ENCODE data around the gene GTF2I. TPM values are rescaled to one million over a fixed set of nuclear protein-coding genes. Genes with fewer than 3 reads are reported as not detected.
"Not testable (repeated sequence)": the region's sequence is repeated elsewhere in the genome, so short reads cannot be mapped to it uniquely, and the experiment has no call there.

Gene GTF2I
- total and polyA plus RNA-seq, 2 experiments from 2014 or later = 167 to 193 TPM

DNA sequence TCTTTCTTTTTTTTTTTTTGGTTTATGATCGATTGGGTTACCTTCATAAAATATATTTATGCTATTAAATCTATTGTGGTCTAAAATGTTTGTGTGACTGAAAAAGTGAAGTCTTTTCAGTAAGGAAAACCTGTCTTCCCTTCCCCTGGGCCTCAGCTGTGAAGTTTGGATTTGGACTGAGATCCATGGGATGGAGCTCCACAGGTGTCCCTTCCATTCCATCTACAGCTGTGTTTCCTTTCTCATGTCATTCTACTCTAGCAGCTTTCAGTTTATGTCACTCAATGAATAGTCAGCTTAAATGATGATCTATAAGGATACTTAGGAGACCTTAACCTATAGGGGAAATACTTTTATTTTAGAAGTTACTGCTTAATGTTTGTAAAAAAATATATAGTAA, 68.3 kb downstream of the GTF2I start:
- Histone ChIP-seq H3K4me1 (ENCODE audit: insufficient read depth) (no peaks in the 10 kb centered on the region), H3K4me3 (no peak overlapping the region), H3K9me2 (replicated peaks; ENCODE audit: insufficient read depth) (no peaks in the 10 kb centered on the region), H3K27ac (no peak overlapping the region), H3K79me2 (peaks cover 24% of the 10 kb centered on the region), H3K9me3 (ENCODE audit: low read depth) (no peaks in the 10 kb centered on the region), H3K36me3 (replicated peaks; ENCODE audit: insufficient read depth, low read depth) (no peaks in the 10 kb centered on the region), H2AFZ (no peak overlapping the region), H3K27me3 (no peaks in the 10 kb centered on the region), H4K20me1 (ENCODE audit: insufficient read depth, poor library complexity, severe bottlenecking) (no peaks in the 10 kb centered on the region), H3K4me2 (no peak overlapping the region)
- WGBS (ENCODE audit: low lambda C conversion rate, missing lambda C conversion rate) = 93% methylated on average over 1 of the region's 1 CpG
- DNase-seq (ENCODE audit: low spot score) = no peak
- TF ChIP-seq, protein P1, sequence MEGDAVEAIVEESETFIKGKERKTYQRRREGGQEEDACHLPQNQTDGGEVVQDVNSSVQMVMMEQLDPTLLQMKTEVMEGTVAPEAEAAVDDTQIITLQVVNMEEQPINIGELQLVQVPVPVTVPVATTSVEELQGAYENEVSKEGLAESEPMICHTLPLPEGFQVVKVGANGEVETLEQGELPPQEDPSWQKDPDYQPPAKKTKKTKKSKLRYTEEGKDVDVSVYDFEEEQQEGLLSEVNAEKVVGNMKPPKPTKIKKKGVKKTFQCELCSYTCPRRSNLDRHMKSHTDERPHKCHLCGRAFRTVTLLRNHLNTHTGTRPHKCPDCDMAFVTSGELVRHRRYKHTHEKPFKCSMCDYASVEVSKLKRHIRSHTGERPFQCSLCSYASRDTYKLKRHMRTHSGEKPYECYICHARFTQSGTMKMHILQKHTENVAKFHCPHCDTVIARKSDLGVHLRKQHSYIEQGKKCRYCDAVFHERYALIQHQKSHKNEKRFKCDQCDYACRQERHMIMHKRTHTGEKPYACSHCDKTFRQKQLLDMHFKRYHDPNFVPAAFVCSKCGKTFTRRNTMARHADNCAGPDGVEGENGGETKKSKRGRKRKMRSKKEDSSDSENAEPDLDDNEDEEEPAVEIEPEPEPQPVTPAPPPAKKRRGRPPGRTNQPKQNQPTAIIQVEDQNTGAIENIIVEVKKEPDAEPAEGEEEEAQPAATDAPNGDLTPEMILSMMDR (IDR thresholded peaks at IDR 0.05; ENCODE audit: poor library complexity) = no peak
- no peak for TF ChIP-seq EZH2phosphoT487 (IDR thresholded peaks at IDR 0.05; ENCODE audit: low read depth, severe bottlenecking, unreplicated experiment)
- TF ChIP-seq EZH2 (IDR thresholded peaks at IDR 0.05; ENCODE audit: borderline replicate concordance) = no peak

DNA sequence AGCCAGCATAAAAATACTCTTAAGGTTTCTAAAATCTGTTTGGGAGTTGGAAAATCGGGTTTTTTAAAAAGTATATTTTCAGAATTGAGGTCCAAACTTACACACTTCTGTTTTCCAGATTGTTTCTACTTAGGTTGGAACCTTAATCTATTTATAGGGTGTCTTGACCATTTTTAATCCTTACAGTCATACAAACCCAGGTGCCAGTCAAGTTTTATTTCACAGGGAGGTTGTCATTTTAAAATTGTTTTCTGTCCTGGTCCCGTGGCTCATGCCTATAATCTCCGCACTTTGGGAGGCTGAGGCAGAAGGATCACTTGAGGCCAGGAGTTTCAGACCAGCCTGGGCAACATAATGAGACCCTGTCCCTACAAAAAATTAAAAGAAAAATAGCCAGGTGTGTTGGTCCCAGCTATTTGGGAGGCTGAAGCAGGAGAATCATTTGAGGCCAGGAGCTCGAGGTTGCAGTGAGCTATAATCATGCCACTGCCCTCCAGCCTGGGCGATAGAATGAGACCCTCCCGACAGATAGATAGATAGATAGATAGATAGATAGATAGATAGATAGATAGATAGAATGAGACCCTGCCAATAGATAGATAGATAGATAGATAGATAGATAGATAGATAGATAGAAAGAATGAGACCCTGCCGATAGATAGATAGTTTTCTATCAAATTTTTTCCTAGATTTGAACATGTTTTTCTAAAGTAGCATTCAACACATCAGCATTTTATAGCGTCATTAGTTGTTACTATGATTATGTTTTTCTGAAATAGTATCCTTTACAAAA, 69.0 kb downstream of the GTF2I start:
- no peaks in the 10 kb centered on the region for H3K36me3 ChIP-seq (replicated peaks; ENCODE audit: insufficient read depth, low read depth)
- H3K4me2 ChIP-seq = no peak overlapping the region
- H3K79me2 ChIP-seq = peaks cover 21% of the 10 kb centered on the region
- DNase-seq (ENCODE audit: low spot score) = no peak
- no peaks in the 10 kb centered on the region for H4K20me1 ChIP-seq (ENCODE audit: insufficient read depth, poor library complexity, severe bottlenecking)
- H2AFZ ChIP-seq = no peak overlapping the region
- H3K4me1 ChIP-seq (ENCODE audit: insufficient read depth) = no peaks in the 10 kb centered on the region
- H3K27ac ChIP-seq = no peak overlapping the region
- no peaks in the 10 kb centered on the region for H3K9me2 ChIP-seq (replicated peaks; ENCODE audit: insufficient read depth)
- no peaks in the 10 kb centered on the region for H3K27me3 ChIP-seq
- WGBS (ENCODE audit: low lambda C conversion rate, missing lambda C conversion rate) = 95% methylated on average over 8 of the region's 8 CpGs
- TF ChIP-seq, protein P1 (IDR thresholded peaks at IDR 0.05; ENCODE audit: poor library complexity) = no peak
- TF ChIP-seq EZH2phosphoT487 (IDR thresholded peaks at IDR 0.05; ENCODE audit: low read depth, severe bottlenecking, unreplicated experiment) = no peak
- no peak for TF ChIP-seq EZH2 (IDR thresholded peaks at IDR 0.05; ENCODE audit: borderline replicate concordance)
- H3K9me3 ChIP-seq (ENCODE audit: low read depth) = no peaks in the 10 kb centered on the region
- no peak overlapping the region for H3K4me3 ChIP-seq

DNA sequence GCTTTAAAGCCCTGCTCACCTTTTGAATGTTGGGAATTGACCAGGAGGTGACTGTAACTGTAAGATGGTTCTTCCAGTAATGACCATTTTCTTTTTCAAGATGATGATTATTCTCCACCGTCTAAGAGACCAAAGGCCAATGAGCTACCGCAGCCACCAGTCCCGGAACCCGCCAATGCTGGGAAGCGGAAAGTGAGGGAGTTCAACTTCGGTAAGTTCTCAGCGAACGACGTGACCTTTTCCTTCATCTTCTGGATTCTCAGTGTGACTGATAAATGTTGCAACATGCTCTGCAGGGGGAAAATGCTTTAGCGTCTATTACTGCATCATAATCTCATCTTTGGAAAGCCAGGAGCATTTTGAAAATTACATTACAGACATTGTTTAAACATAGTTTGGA, 71.2 kb downstream of the GTF2I start:
- WGBS (ENCODE audit: low lambda C conversion rate, missing lambda C conversion rate) = no CpG with 5 or more reads among the region's 10 CpGs

GRCh38 chr7:74730186-74730585, 72.7 kb downstream of the GTF2I start:
- H3K27me3 ChIP-seq; H3K4me2 ChIP-seq; H3K27ac ChIP-seq; H2AFZ ChIP-seq; H3K4me3 ChIP-seq; H4K20me1 ChIP-seq (ENCODE audit: insufficient read depth, poor library complexity, severe bottlenecking); H3K4me1 ChIP-seq (ENCODE audit: insufficient read depth); H3K9me2 ChIP-seq (replicated peaks; ENCODE audit: insufficient read depth); H3K79me2 ChIP-seq; H3K36me3 ChIP-seq (replicated peaks; ENCODE audit: insufficient read depth, low read depth); H3K9me3 ChIP-seq (ENCODE audit: low read depth); DNase-seq (ENCODE audit: low spot score): not testable (repeated sequence)
- no CpG with 5 or more reads among the region's 5 CpGs for WGBS (ENCODE audit: low lambda C conversion rate, missing lambda C conversion rate)

More for the DNA sequence above, 71.2 kb downstream of the GTF2I start:
- H3K36me3 ChIP-seq (replicated peaks; ENCODE audit: insufficient read depth, low read depth); DNase-seq (ENCODE audit: low spot score); H3K4me2 ChIP-seq; H3K27ac ChIP-seq; H3K4me3 ChIP-seq; H4K20me1 ChIP-seq (ENCODE audit: insufficient read depth, poor library complexity, severe bottlenecking); H2AFZ ChIP-seq; H3K4me1 ChIP-seq (ENCODE audit: insufficient read depth); H3K9me2 ChIP-seq (replicated peaks; ENCODE audit: insufficient read depth); H3K27me3 ChIP-seq; H3K9me3 ChIP-seq (ENCODE audit: low read depth): not testable (repeated sequence)
- H3K79me2 ChIP-seq = peaks cover 18% of the 10 kb centered on the region

GRCh38 chr7:74739974-74740703, 82.6 kb downstream of the GTF2I start:
- not testable (repeated sequence) for H4K20me1 ChIP-seq (ENCODE audit: insufficient read depth, poor library complexity, severe bottlenecking); H3K36me3 ChIP-seq (replicated peaks; ENCODE audit: insufficient read depth, low read depth); H3K4me2 ChIP-seq; H3K9me3 ChIP-seq (ENCODE audit: low read depth); H3K4me1 ChIP-seq (ENCODE audit: insufficient read depth); H3K79me2 ChIP-seq; H3K9me2 ChIP-seq (replicated peaks; ENCODE audit: insufficient read depth); H3K27me3 ChIP-seq; H2AFZ ChIP-seq; H3K27ac ChIP-seq; DNase-seq (ENCODE audit: low spot score); H3K4me3 ChIP-seq
- WGBS (ENCODE audit: low lambda C conversion rate, missing lambda C conversion rate) = no CpG with 5 or more reads among the region's 14 CpGs

DNA sequence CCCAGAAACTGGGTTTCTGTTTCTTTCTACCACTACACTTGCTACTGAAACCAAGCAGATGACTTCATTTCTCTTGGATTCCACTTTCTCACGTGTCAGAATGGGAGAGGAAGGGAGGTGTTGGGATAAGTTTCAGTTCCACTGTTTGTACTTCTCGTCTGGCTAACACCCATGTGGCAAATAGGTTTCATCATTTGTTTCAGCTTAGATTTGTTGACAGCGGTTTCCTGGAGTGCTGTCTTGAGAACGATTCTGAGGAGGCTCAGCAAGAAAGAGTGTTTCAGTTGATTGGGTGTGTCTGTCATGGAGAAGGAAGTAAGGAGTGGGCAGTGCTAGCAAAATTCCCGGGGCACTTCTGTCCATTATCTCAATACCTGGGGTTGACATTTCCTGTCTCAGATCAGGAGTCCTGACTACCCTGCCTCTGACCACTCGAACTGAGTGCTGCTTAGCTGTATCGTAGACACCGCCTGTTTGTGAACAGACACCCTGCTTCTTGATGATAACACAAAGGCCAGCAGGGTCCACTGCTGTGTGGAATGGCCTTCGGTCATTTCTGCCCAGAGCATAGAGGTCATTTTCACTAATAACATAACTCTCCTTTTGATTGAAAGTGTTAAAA, 86.5 kb downstream of the GTF2I start:
- H3K4me2 ChIP-seq; H3K27me3 ChIP-seq; H2AFZ ChIP-seq; H3K36me3 ChIP-seq (replicated peaks; ENCODE audit: insufficient read depth, low read depth); H3K9me3 ChIP-seq (ENCODE audit: low read depth); H3K4me1 ChIP-seq (ENCODE audit: insufficient read depth); DNase-seq (ENCODE audit: low spot score); H3K9me2 ChIP-seq (replicated peaks; ENCODE audit: insufficient read depth); H3K4me3 ChIP-seq; H4K20me1 ChIP-seq (ENCODE audit: insufficient read depth, poor library complexity, severe bottlenecking); H3K27ac ChIP-seq; H3K79me2 ChIP-seq: not testable (repeated sequence)
- WGBS (ENCODE audit: low lambda C conversion rate, missing lambda C conversion rate) = no CpG with 5 or more reads among the region's 9 CpGs

All from hepatocyte (in vitro differentiated cells).